Left lobe of liver (tissue), 2 donors: ENCODE measurements around the gene TBC1D10A. TPM values are rescaled to one million over a fixed set of nuclear protein-coding genes. Genes with fewer than 3 reads are reported as not detected.
"Not testable (repeated sequence)": the region's sequence is repeated elsewhere in the genome, so short reads cannot be mapped to it uniquely, and the experiment has no call there.

Experiments used
- ATAC-seq: fragments of 200-7000 bp; cut with Tn5 transposase; one replicate; pipeline ENCODE4 v1.9.1; 2020; ENCODE audit warnings: mild to moderate bottlenecking, moderate library complexity
- DNase-seq: peaks from one replicate; pipeline ENCODE4 v3.0.0-alpha.2; 2020; ENCODE audit warnings: low spot score
- total RNA-seq: library from RNA; stranded (reverse); gene quantifications from one replicate; pipeline ENCODE4 v1.2.1, GENCODE V29; 2021
- donor health status: DM: no; HTN: no; CAD: no; lungs with moderate emphysema.
- donor health status: DM: no; HTN: yes; CAD: no.

The TBC1D10A gene
- total RNA-seq, 1 donor from 2014 or later: 19.7 TPM

DNA sequence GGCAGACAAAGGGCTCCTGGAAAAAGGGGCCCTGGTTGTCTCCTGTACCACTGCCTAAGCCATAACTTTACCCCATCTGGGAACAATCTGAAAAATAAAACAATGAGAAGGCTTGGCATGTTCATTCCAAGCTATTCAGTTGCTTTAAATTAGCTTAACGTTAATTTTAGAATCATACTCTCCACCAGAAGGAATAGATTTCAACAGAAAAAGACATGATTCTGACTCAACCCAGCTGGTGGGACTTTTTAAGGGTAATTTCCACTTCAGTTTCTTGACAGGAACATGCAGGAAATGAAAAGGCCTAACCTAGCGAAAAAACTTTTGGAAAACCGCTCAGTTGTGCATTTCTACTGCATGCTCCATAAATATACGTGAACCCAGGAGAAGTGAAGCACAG, 22.1 kb upstream of the TBC1D10A start:
- DNase-seq: no peak
- no peak for ATAC-seq

- ATAC-seq (no peak), DNase-seq (no peak)
These were observed 21.7 kb upstream of the TBC1D10A start for GRCh38 chr22:30348404-30348803.

GRCh38 chr22:30347255-30347892, 20.6 kb upstream of the TBC1D10A start:
- DNase-seq (no peak), ATAC-seq (no peak)

DNA sequence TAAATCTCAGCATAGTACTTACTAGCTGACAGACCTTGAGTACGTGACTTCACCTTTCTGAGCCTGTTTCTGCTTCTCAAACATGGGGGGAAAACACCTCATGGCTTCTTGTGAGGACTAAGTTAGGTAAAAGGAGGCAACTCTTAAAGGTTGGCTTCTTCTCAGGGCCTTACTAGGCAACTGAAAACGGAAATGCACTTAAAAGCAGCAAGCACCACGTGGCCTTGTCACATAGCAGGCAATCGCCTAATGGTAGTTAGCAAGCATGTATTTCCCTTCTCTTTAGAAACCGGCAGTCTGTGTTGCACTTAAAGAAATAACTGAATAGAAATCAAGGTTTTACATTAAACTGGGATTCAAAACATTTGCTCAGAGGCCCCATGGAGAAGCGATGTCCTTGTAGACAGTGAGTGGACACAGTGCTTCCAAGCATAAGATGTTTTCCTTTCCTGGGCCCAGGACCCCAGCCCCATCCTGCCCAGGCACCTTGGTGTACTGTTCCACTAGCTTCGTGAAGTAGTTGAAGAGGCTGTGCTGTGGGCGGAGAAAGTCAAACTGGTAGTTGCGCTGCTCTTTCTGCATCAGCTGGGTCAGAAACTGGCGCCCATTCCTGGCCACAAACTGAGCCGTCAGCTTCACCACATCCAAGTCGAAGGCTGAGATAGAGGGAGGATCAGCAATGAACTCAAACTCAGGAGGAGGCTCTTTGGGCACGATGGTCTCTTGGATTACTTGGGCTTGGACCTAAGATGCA, 17.9 kb upstream of the TBC1D10A start:
- DNase-seq (no peak), ATAC-seq (no peak)

DNA sequence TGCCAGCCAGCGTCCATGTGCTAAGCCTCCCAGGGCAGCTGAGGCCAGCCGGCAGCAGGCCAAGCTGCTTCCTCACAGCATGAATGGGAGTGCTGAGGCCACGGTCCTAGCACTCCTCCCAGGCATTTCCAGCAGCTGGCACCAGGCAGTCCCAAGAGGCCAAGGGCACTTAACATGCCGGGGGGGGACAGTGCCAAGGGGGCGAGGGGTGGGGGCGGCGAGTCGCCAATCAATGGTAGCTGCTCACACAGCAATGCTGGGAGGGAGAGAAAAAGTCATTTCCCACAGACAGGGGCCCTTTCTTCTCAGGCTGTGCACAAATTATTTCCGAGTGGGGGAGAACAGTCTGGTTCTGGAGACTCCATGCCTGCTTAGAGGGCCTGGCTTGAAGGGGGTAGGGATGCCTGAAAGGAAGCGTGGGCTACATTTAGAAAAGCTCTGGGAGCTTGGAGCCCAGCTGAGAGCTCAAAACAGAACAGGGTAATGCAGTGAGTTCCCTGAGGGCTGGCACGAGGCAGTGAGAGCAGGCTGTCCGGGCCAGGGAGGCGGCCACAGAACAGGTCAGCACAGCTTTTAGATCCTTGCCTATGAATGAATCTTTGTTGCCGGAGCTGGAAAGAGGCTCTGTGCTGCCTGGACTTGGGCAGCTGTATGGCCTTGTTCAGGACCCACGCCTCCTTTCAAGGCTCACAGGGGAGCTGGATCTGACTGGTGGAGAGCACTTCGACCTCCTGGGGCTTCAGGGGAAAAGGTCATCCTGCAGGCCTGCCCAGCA, 14.4 kb upstream of the TBC1D10A start:
- ATAC-seq (no peak), DNase-seq (no peak)

DNA sequence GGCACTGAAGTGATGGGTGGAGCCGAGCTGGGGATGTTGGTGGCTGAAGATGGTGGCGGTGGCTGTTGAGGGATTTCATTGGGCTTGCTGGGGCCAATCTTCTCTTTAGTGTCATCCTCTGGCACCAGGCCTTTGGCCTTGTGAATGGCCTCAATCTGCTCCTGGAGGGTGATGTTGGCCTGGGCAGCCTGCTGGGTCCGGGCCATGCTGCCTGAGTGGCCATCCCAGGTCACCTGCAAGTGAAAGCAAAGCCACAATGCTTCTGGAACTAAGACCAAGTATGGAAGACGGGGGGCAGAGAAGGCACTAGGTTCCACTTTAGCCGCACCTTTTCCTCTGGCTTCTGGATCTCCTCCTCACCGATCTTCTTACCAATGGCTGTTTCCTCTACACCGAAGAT, 12.1 kb upstream of the TBC1D10A start:
- DNase-seq: peak; percentile 70
- peak; percentile 46 for ATAC-seq

GRCh38 chr22:30338341-30338740, 11.6 kb upstream of the TBC1D10A start:
- not testable (repeated sequence) for DNase-seq, ATAC-seq

GRCh38 chr22:30337461-30337778, 10.7 kb upstream of the TBC1D10A start:
- ATAC-seq: peak; percentile 75

GRCh38 chr22:30336752-30337460, 10.2 kb upstream of the TBC1D10A start:
- peak; percentile 83 for DNase-seq
- peak; percentile 79 for ATAC-seq

More at GRCh38 chr22:30337461-30337778, 10.7 kb upstream of the TBC1D10A start:
- DNase-seq: peak; percentile 80

DNA sequence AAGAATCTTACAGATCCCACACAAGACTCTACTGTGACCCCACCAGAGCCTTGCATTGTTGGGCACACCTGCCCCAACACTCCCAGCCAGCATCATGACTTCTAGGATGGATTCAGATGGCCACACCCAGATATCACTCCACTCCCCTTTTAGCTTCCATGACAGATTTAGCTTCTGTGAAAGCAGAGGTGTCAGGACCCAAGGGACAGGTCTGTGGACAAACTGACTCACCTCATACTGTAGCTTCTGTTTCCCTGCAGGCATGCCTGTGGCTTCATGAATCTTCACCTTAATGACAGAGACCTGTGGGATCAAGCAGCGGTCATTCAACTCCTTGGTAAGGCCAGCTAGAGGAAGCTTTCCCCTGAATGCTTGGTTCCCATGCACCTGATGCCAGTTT, 8.5 kb upstream of the TBC1D10A start:
- DNase-seq: no peak
- ATAC-seq: no peak

- DNase-seq (no peak), ATAC-seq (no peak)
These were observed 7.9 kb upstream of the TBC1D10A start for GRCh38 chr22:30334646-30335045.

DNA sequence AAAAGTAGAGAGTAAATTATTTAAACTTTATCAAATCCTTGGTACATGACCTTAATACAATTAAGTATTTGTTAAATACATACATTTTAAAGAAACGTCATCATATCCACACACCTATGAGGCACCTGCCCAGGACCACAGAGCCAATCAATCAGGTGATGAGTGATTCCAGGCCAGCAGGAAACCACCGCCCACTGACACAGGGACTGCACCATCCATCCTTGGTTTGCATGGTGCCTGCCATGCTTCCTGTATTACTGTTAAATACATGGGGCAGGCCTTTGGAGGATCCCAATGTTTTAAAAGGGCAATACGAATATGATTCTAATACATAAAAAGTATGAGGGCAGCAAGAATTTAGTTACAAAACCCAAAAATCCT, 7.0 kb upstream of the TBC1D10A start:
- ATAC-seq (no peak), DNase-seq (no peak)

DNA sequence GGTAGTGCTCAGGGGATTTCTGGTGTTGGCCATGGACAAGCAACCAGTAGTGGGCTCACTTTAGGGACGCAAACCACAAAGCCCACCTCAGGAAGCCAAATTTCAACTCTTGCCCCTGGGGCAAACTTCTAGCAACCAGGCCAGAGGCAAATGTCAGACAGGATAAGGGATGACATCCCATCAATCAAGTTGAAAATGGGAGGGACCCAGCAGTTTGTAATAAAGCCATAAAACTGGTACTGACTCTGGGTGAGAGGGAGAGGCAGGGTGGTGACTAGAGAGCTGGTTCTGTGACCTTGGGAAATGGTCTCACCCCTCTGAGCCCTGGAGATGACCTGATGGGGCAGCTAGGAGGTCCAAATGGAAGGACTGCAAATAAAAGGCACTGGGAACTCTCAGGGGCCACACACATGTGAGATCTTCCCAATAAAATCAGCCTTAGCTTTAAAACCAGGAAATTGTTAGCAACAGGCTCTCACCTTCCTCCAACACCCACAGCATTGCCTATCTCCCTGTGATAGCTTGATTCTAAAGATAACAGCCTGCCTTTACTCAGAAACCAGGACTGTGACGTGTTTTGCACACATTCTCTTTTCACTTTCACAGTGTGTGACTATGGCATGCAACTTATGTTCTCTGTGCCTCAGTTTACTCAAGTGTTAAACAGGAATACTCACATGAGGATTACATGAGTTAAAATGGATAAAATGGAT, 6.4 kb upstream of the TBC1D10A start:
- ATAC-seq (no peak), DNase-seq (no peak)

GRCh38 chr22:30332551-30332950, 5.8 kb upstream of the TBC1D10A start:
- ATAC-seq: no peak
- DNase-seq: no peak

DNA sequence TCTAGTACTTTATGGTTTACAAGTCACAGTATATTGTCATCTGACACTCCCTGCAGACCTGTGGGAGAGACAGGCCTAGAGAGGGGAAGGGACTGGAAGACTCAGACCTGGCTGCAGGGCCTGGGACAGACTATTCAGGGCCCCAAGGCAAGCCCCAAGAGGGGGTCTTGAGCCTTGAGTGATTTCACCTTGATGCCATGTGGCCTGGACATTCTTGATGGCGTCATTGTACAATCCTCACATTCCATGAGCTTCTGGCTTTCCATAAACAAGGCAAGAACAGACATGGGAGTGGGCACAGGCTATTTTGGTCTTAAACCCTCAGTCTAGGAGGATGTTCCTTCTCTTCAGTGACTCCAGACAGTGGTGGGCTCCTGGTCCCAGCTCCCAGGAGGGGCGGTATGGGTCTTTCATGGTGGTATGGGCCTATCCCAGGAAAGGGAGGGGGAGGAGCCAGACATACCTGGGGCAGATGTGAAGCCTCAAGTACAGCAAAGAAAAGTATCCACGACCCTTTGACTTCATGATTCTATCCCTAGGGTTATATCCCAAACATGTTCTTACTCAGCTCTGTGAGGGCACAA, 1.8 kb upstream of the TBC1D10A start:
- no peak for ATAC-seq
- no peak for DNase-seq

DNA sequence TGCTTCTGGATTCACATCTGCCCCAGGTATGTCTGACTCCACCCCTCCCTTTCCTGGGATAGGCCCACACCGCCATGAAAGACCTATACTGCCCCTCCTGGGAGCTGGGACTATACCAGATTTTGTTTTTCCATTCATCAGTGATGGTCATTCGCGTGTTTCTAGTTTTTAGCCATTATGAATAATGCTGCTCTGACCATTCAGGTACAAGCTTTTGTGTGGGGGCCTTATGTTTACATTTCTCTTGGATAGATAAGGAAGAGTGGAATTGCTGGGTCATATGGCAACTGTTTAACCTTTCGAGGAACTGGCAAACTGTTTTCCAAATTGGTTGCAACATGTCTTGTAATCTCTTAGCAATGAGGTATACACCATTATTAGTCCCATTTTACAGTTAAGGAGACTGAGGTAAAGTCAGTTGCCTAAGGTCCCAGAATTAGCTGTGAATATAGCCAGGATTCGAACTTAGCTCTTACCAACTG, 1.2 kb upstream of the TBC1D10A start:
- ATAC-seq: no peak
- no peak for DNase-seq

- ATAC-seq: peak; percentile 55
- DNase-seq: peak; percentile 60
These were observed 461 bp downstream of the TBC1D10A start for GRCh38 chr22:30326255-30326705.

- ATAC-seq (no peak), DNase-seq (no peak)
These were observed 952 bp downstream of the TBC1D10A start for GRCh38 chr22:30325724-30326254.

GRCh38 chr22:30325065-30325720, 1.5 kb downstream of the TBC1D10A start:
- DNase-seq (no peak), ATAC-seq (no peak)
